Measurements from ENCODE around the gene SFT2D1. TPM values are rescaled to one million over a fixed set of nuclear protein-coding genes. Genes with fewer than 3 reads are reported as not detected.

Gene SFT2D1
- total RNA-seq, 1 experiment from 2014 or later: 65.6 TPM

GRCh38 chr6:166310634-166311033, 31.7 kb downstream of the SFT2D1 start:
- Histone ChIP-seq H2AFZ (ENCODE audit: low read depth, low read length, poor library complexity, severe bottlenecking) (no peak overlapping the region), H3K9me2 (ENCODE audit: insufficient read depth) (no peaks in the 10 kb centered on the region), H3K9me3 (ENCODE audit: control insufficient read depth in 1 of 2, insufficient read depth in 1 of 2, low read depth in 1 of 2, low read length in 2 of 2) (no peaks in the 10 kb centered on the region), H3K4me3 (replicated peaks in 1 of 2; ENCODE audit: low read depth in 1 of 2, low read length in 2 of 2) (no peak overlapping the region), H3K27me3 (ENCODE audit: insufficient read depth, low read length) (no peaks in the 10 kb centered on the region), H3K36me3 (ENCODE audit: control insufficient read depth in 1 of 2, insufficient read depth in 2 of 2, low read length in 2 of 2) (no peaks in the 10 kb centered on the region), H3K4me2 (ENCODE audit: low read length) (no peak overlapping the region), H3K4me1 (ENCODE audit: control insufficient read depth in 1 of 2, insufficient read depth in 2 of 2, low read length in 2 of 2) (peaks cover 0 to 3% of the 10 kb centered on the region in 2 experiments; a peak in 1 of 4 replicates), H3K27ac (ENCODE audit: low read depth, low read length) (no peak overlapping the region), H4K20me1 (ENCODE audit: insufficient read depth) (no peaks in the 10 kb centered on the region), H3K9ac (ENCODE audit: low read length) (no peak overlapping the region), H3K79me2 (ENCODE audit: insufficient read depth, low read length) (no peaks in the 10 kb centered on the region)
- TF ChIP-seq SRF (IDR thresholded peaks at IDR 0.05; ENCODE audit: low read depth): no peak
- no peak for TF ChIP-seq CEBPB (IDR thresholded peaks at IDR 0.05; ENCODE audit: low read depth)
- no peak for TF ChIP-seq ZFX (IDR thresholded peaks at IDR 0.05)
- TF ChIP-seq POLR2AphosphoS5 (IDR thresholded peaks at IDR 0.05; ENCODE audit: low read depth, low read length): no peak
- no peak for TF ChIP-seq SIN3A (IDR thresholded peaks at IDR 0.05; ENCODE audit: low read depth)
- no peak for TF ChIP-seq SP1 (IDR thresholded peaks at IDR 0.05; ENCODE audit: low read depth)
- TF ChIP-seq MAX (IDR thresholded peaks at IDR 0.05): no peak
- no peak for TF ChIP-seq RAD21 (IDR thresholded peaks at IDR 0.05; ENCODE audit: low read depth)
- POLR2A ChIA-PET: no interaction called here
- RAD21 ChIA-PET (ENCODE audit: low non-redundant PET in 1 of 2, low total read pairs in 2 of 2, uncharacterized antibody in 2 of 2, unreplicated experiment in 2 of 2): no interaction called here
- no peak for DNase-seq (ENCODE audit: low read depth, low spot score)
- BruUV-seq (replicated peaks): no TSS peak
- ATAC-seq: no peak
- intact Hi-C loops (cut with micrococcal nuclease): no loop called here
- CTCF ChIA-PET: interaction anchor here (1.7 kb wide), 1 partner anchor 90 kb away, joined by 5 read pairs; no protein-coding TSS in a partner anchor

DNA sequence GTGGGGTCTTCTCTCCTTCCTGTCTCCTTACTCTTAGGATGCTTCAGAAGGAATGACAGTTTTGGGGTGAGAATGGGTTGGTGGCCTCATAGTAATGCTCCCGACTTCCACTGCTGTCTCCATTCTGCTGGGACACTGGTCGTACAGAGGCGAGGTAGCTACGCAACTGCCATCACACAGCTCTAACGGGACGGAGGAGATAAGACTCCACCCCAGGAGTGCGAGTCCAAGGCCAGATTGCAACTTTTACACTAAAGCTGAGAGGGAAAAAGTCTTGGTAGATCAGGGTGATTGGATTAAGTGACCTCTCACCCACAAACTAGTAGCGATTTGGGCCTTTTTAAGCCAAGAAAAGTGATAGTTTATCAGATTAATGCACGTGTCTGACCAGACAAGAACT, 32.4 kb downstream of the SFT2D1 start:
- ChIA-PET POLR2A (no interaction called here), CTCF (interaction anchor here (1.7 kb wide), 1 partner anchor 91 kb away, joined by 5 read pairs; no protein-coding TSS in a partner anchor), RAD21 (ENCODE audit: low non-redundant PET in 1 of 2, low total read pairs in 2 of 2, uncharacterized antibody in 2 of 2, unreplicated experiment in 2 of 2) (no interaction called here)
- Histone ChIP-seq H3K4me1 (ENCODE audit: control insufficient read depth in 1 of 2, insufficient read depth in 2 of 2, low read length in 2 of 2) (peaks cover 0 to 3% of the 10 kb centered on the region in 2 experiments; a peak in 1 of 4 replicates), H4K20me1 (ENCODE audit: insufficient read depth) (no peaks in the 10 kb centered on the region), H3K4me2 (ENCODE audit: low read length) (no peak overlapping the region), H3K9me2 (ENCODE audit: insufficient read depth) (no peaks in the 10 kb centered on the region), H3K27ac (ENCODE audit: low read depth, low read length) (no peak overlapping the region), H3K36me3 (ENCODE audit: control insufficient read depth in 1 of 2, insufficient read depth in 2 of 2, low read length in 2 of 2) (no peaks in the 10 kb centered on the region), H3K79me2 (ENCODE audit: insufficient read depth, low read length) (no peaks in the 10 kb centered on the region), H2AFZ (ENCODE audit: low read depth, low read length, poor library complexity, severe bottlenecking) (no peak overlapping the region), H3K27me3 (ENCODE audit: insufficient read depth, low read length) (no peaks in the 10 kb centered on the region), H3K9ac (ENCODE audit: low read length) (no peak overlapping the region), H3K4me3 (replicated peaks in 1 of 2; ENCODE audit: low read depth in 1 of 2, low read length in 2 of 2) (no peak overlapping the region), H3K9me3 (ENCODE audit: control insufficient read depth in 1 of 2, insufficient read depth in 1 of 2, low read depth in 1 of 2, low read length in 2 of 2) (no peaks in the 10 kb centered on the region)
- DNase-seq (ENCODE audit: low read depth, low spot score) (no peak), ATAC-seq (no peak)
- intact Hi-C loops (cut with micrococcal nuclease): no loop called here
- no TSS peak for BruUV-seq (replicated peaks)
- no peak for TF ChIP-seq RAD21 (IDR thresholded peaks at IDR 0.05; ENCODE audit: low read depth)
- TF ChIP-seq ELF1 (IDR thresholded peaks at IDR 0.05; ENCODE audit: borderline replicate concordance, low read depth): no peak
- no peak for TF ChIP-seq FOSL1 (IDR thresholded peaks at IDR 0.05; ENCODE audit: low read depth)
- no peak for TF ChIP-seq ZNF274 (IDR thresholded peaks at IDR 0.05; ENCODE audit: low read depth, low read length)
- no peak for TF ChIP-seq SP1 (IDR thresholded peaks at IDR 0.05; ENCODE audit: low read depth)
- no peak for TF ChIP-seq EZH2 (IDR thresholded peaks at IDR 0.05)
- no peak for TF ChIP-seq POLR2A (IDR thresholded peaks at IDR 0.05; ENCODE audit: borderline replicate concordance, extremely low read depth, insufficient read depth, insufficient read length)
- TF ChIP-seq JUND (IDR thresholded peaks at IDR 0.05): no peak
- no peak for TF ChIP-seq EZH2phosphoT487 (IDR thresholded peaks at IDR 0.05; ENCODE audit: borderline replicate concordance)
- no peak for TF ChIP-seq ZBTB33 (IDR thresholded peaks at IDR 0.05; ENCODE audit: extremely low read depth, insufficient replicate concordance, low read length)
- TF ChIP-seq, protein P1, sequence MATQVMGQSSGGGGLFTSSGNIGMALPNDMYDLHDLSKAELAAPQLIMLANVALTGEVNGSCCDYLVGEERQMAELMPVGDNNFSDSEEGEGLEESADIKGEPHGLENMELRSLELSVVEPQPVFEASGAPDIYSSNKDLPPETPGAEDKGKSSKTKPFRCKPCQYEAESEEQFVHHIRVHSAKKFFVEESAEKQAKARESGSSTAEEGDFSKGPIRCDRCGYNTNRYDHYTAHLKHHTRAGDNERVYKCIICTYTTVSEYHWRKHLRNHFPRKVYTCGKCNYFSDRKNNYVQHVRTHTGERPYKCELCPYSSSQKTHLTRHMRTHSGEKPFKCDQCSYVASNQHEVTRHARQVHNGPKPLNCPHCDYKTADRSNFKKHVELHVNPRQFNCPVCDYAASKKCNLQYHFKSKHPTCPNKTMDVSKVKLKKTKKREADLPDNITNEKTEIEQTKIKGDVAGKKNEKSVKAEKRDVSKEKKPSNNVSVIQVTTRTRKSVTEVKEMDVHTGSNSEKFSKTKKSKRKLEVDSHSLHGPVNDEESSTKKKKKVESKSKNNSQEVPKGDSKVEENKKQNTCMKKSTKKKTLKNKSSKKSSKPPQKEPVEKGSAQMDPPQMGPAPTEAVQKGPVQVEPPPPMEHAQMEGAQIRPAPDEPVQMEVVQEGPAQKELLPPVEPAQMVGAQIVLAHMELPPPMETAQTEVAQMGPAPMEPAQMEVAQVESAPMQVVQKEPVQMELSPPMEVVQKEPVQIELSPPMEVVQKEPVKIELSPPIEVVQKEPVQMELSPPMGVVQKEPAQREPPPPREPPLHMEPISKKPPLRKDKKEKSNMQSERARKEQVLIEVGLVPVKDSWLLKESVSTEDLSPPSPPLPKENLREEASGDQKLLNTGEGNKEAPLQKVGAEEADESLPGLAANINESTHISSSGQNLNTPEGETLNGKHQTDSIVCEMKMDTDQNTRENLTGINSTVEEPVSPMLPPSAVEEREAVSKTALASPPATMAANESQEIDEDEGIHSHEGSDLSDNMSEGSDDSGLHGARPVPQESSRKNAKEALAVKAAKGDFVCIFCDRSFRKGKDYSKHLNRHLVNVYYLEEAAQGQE (IDR thresholded peaks at IDR 0.05; ENCODE audit: low read depth): no peak
- no peak for TF ChIP-seq MAX (IDR thresholded peaks at IDR 0.05)

Data from HCT116 (cell line).